HepG2 (cell line): ENCODE data around the gene SNRNP48. TPM values are rescaled to one million over a fixed set of nuclear protein-coding genes. Genes with fewer than 3 reads are reported as not detected.
A peak's percentile ranks its signal among the peaks of the same experiment; 100 is the strongest.

Source experiments
- ATAC-seq: fragments of 200-7000 bp; cut with Tn5 transposase; 3 replicates; pipeline ENCODE4 v1.9.1; 2020; ENCODE audit warnings: mild to moderate bottlenecking, moderate library complexity
- BruUV-seq: library from RNA; stranded (reverse); fragments of 400-500 nt; replicated peaks from 2 replicates; lab custom pipeline; 2021; lab: Mats Ljungman, UMichigan
- CTCF ChIA-PET: fragments of 300-600 bp; formaldehyde crosslinking; extraction: SDS; loops from one replicate; lab custom pipeline; 2021; ENCODE audit warnings: low total read pairs, inconsistent platforms, low intra/inter-chr PET ratio; lab: Yijun Ruan, JAX
- POLR2A ChIA-PET: fragments of 350-600 bp; sonication (Branson Sonifier 250); formaldehyde crosslinking; loops from one replicate; lab custom pipeline; 2020; ENCODE audit warnings: antibody characterized with exemption, inconsistent platforms; lab: Yijun Ruan, JAX
- DNase-seq: peaks from one replicate; pipeline ENCODE4 v3.0.0-alpha.2; 2015; ENCODE audit warnings: low spot score
- FAIRE-seq: peaks from 3 replicates; lab custom pipeline; 2011; peaks lifted over from hg19 to GRCh38; lab: Jason Lieb, UNC
- H2AFZ ChIP-seq: one replicate; pipeline ENCODE4 v1.6.1; 2011; ENCODE audit warnings: low read length, inconsistent platforms
- H3K27ac ChIP-seq: fragments of 300-600 bp; 3 replicates; pipeline ENCODE4 v1.8.0; 2011; ENCODE audit warnings: mixed run types, mild to moderate bottlenecking, mixed read lengths, low read length, inconsistent platforms; ENCODE audit not compliant: insufficient read depth; ENCODE audit errors: extremely low read length
- H3K27me3 ChIP-seq, 2 experiments: fragments of 200-600 bp in 1 of 2; 2 replicates in 1 of 2; 3 replicates in 1 of 2; pipeline versions ENCODE4 v1.6.0 to v1.8.0; 2011; ENCODE audit warnings: low read length in 2 of 2, mild to moderate bottlenecking in 2 of 2, moderate library complexity in 2 of 2, inconsistent platforms in 1 of 2; ENCODE audit not compliant: insufficient read depth in 2 of 2, control insufficient read depth in 1 of 2
- H3K36me3 ChIP-seq, 2 experiments: fragments of 200-600 bp in 1 of 2; replicated peaks in 1 of 2; 2 replicates in 1 of 2; 3 replicates in 1 of 2; pipeline versions ENCODE4 v1.5.1 to v1.8.0; 2011; ENCODE audit warnings: low read length in 2 of 2, inconsistent platforms in 1 of 2; ENCODE audit not compliant: insufficient read depth in 2 of 2, control insufficient read depth in 1 of 2
- H3K4me1 ChIP-seq: 2 replicates; pipeline ENCODE4 v1.5.1; 2012; ENCODE audit warnings: low read length, inconsistent platforms; ENCODE audit not compliant: insufficient read depth
- H3K4me2 ChIP-seq: 2 replicates; pipeline ENCODE4 v1.6.0; 2011; ENCODE audit warnings: low read depth, low read length, inconsistent platforms
- H3K4me3 ChIP-seq, 3 experiments: fragments of 200-600 bp in 1 of 3; sonication (generic), shearing (Covaris generic) in 1 of 3; replicated peaks in 1 of 3; 2 replicates each; pipeline ENCODE4 v1.5.1; 2011 to 2016; ENCODE audit warnings: low read length in 3 of 3, inconsistent platforms in 2 of 3, low read depth in 2 of 3, mild to moderate bottlenecking in 2 of 3, control low read depth in 1 of 3, mixed read lengths in 1 of 3; ENCODE audit not compliant: insufficient read depth in 1 of 3
- H3K79me2 ChIP-seq: one replicate; pipeline ENCODE4 v1.6.1; 2011; ENCODE audit warnings: low read length, inconsistent platforms; ENCODE audit not compliant: insufficient read depth
- H3K9ac ChIP-seq: 2 replicates; pipeline ENCODE4 v1.6.0; 2011; ENCODE audit warnings: mild to moderate bottlenecking, low read depth, low read length, inconsistent platforms; ENCODE audit not compliant: insufficient read depth
- H3K9me3 ChIP-seq: 2 replicates; pipeline ENCODE4 v1.5.1; 2012; ENCODE audit warnings: mild to moderate bottlenecking, low read length
- H4K20me1 ChIP-seq: 2 replicates; pipeline ENCODE4 v1.6.0; 2011; ENCODE audit warnings: inconsistent platforms, mild to moderate bottlenecking, low read length, moderate library complexity; ENCODE audit not compliant: insufficient read depth
- ARNT2 ChIP-seq: sonication (generic); formaldehyde crosslinking; IDR thresholded peaks from 2 replicates; pipeline ENCODE4 v1.8.0; 2022; ENCODE audit warnings: mild to moderate bottlenecking, low read depth, missing genetic modification reagents, moderate library complexity
- FOSL2 ChIP-seq: sonication (generic); formaldehyde crosslinking; IDR thresholded peaks from 2 replicates; pipeline ENCODE4 v1.4.0; 2020; ENCODE audit warnings: missing genetic modification reagents
- HMGXB4 ChIP-seq, 2 experiments: sonication (generic) in 1 of 2; formaldehyde crosslinking in 1 of 2; IDR thresholded peaks; 2 replicates each; pipeline versions ENCODE4 v1.4.0 to v1.6.1; 2018 to 2020; ENCODE audit warnings: missing genetic modification reagents in 2 of 2, borderline replicate concordance in 1 of 2, low read depth in 1 of 2, mild to moderate bottlenecking in 1 of 2, missing biosample characterization in 1 of 2
- IKZF5 ChIP-seq: IDR thresholded peaks from 2 replicates; pipeline ENCODE4 v1.6.1; 2018; ENCODE audit warnings: missing genetic modification reagents, mild to moderate bottlenecking, missing compliant biosample characterization
- RARA ChIP-seq: IDR thresholded peaks from 2 replicates; pipeline ENCODE4 v1.6.1; 2016; ENCODE audit warnings: missing genetic modification reagents, missing compliant biosample characterization
- ZNF781 ChIP-seq: sonication (generic); formaldehyde crosslinking; IDR thresholded peaks from 2 replicates; pipeline ENCODE4 v1.5.1; 2020; ENCODE audit warnings: borderline replicate concordance, mild to moderate bottlenecking, missing genetic modification reagents; ENCODE audit errors: not compliant biosample characterization
- WGBS: methylation state at CpG from one replicate; pipeline ENCODE4 v1.1.6; 2017; ENCODE audit warnings: low lambda C conversion rate; 5-methylcytosine and 5-hydroxymethylcytosine counted together
- in situ Hi-C: cut with HindIII; loops from 2 replicates; pipeline ENCODE4 v1.10.0; 2017; ENCODE audit warnings: low pct_unique_long_range_greater_than_20kb; ENCODE audit not compliant: extremely low pct_ligation_motif_present
- intact Hi-C: fragments of 100-400 bp; cut with micrococcal nuclease; formaldehyde crosslinking; loops from one replicate; pipeline ENCODE4 v1.10.0; 2022; ENCODE audit not compliant: unreplicated experiment
- polyA plus RNA-seq, 8 experiments: library from polyadenylated mRNA; depleted of rRNA in 3 of 8; stranded (reverse) in 7 of 8; unstranded in 1 of 8; fragments of >200 nt; fragmentation: Illumina TruSeq in 4 of 8; extraction: Trizol in 4 of 8; gene quantifications; 2 replicates each; pipeline versions ENCODE4 v1.2.1 to v1.2.3, GENCODE V29; 2011 to 2016; ENCODE audit warnings: low read depth in 4 of 8, missing spikeins in 1 of 8, mixed read lengths in 1 of 8; ENCODE audit not compliant: insufficient read depth in 1 of 8
- total RNA-seq, 5 experiments: library from RNA; depleted of rRNA; stranded (reverse); fragments of >200 nt; fragmentation: Illumina TruSeq; extraction: Trizol; gene quantifications; 2 replicates each; pipeline ENCODE4 v1.2.3, GENCODE V29; 2016; ENCODE audit warnings: low read depth in 1 of 5

SNRNP48 gene
- total and polyA plus RNA-seq, 2 of the 13 experiments (the other 11 are each of a cell fraction or from before 2014, with no cell fraction given), result 17.5 to 47.5 TPM

DNA sequence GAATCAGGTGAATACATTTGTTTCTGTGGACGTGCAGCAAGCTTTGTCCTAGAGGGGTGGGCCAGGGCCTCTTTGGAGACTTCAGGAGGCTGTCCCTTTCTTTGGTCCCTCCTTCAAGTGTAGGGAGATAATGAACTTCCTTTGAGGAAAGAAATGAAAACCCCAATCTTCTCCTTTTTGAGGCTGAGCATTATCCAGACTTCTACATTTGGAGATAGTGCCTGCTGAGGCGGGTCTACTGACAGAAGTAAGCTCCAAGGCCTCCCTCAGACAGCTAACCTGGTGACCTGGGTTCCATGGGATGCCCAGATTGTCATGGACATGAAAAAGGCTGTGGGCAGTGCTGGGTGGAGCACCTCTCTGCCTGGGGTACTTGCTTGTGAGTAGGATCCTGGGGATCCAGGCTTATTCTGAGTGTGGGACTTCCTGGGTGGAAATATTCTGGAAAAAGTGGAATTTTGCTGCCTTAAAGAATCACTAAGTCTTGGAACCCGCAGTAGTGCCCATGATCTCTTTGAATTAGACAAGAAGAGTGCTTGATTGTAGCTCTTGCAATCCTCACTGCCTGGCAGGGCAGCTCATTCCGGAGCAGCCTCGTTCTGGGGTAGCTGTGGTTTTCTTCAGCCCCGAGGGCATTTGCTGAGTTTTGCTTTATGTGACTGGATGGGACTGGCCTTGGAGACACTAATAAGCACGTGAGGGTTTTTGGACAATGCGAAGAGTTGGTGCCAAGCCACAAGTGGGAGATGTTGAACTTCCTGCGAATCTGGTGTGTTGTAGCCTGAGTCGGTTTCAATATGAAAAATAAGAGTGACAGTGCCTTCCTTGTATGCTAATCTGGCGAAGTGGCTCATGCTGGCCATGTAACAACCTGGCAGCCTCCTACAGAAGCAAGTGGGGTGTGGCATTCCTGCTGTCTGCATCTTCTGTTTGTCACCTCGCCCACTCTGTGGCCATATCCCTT lies 28.1 kb downstream of the SNRNP48 start (continued):
- TF ChIP-seq IKZF5 (CRISPR knock-in tag), result no peak
- TF ChIP-seq HMGXB4 (CRISPR knock-in tag; IDR thresholded peaks at IDR 0.05; ENCODE audit: borderline replicate concordance in 1 of 2, low read depth in 1 of 2), result no peak

- Histone ChIP-seq H3K27me3 (peaks cover 0 to 19% of the 10 kb centered on the region in 2 experiments; a peak in 4 of 5 replicates), H2AFZ (no peak overlapping the region), H3K36me3 (no peaks in the 10 kb centered on the region), H3K4me2 (no peak overlapping the region), H3K9ac (no peak overlapping the region), H3K27ac (no peak overlapping the region), H3K79me2 (no peaks in the 10 kb centered on the region), H4K20me1 (no peaks in the 10 kb centered on the region), H3K9me3 (no peaks in the 10 kb centered on the region), H3K4me1 (peaks cover 22% of the 10 kb centered on the region), H3K4me3 (no peak overlapping the region)
- CTCF ChIA-PET, result no interaction called here
- BruUV-seq, result no TSS peak
- WGBS, result 38% methylated on average over 5 of the region's 5 CpGs
- intact Hi-C loops, result no loop called here
- ATAC-seq (peak; percentile 11; the same call in 1 of the 3 replicates), FAIRE-seq (no peak), DNase-seq (peak; percentile 29)
- POLR2A ChIA-PET, result no interaction called here
- TF ChIP-seq ARNT2 (CRISPR knock-in tag), result no peak
- TF ChIP-seq FOSL2 (CRISPR knock-in tag), result peak; percentile 75
- TF ChIP-seq ZNF781 (CRISPR knock-in tag), result no peak
- peak; percentile 29; the same call in 1 of the 2 replicates for TF ChIP-seq RARA (CRISPR knock-in tag)
- in situ Hi-C loops, result loop anchor here (25.0 kb wide), 1 partner anchor 934 kb away; no protein-coding TSS in a partner anchor
Measured at GRCh38 chr6:7621761-7622160, 31.8 kb downstream of the SNRNP48 start.
